Testis (tissue), 3 donors: ENCODE measurements around the gene LRRFIP1. TPM values are rescaled to one million over a fixed set of nuclear protein-coding genes. Genes with fewer than 3 reads are reported as not detected.

Source experiments
- DNase-seq: peaks from one replicate; pipeline ENCODE4 v3.0.0-alpha.2; 2019
- H3K27ac ChIP-seq, 2 donors: fragments of 200-600 bp; sonication (generic); one replicate each; pipeline ENCODE4 v1.5.1; 2019
- H3K27me3 ChIP-seq: fragments of 200-600 bp; sonication (generic); one replicate; pipeline ENCODE4 v1.5.1; 2019
- H3K36me3 ChIP-seq: fragments of 200-600 bp; sonication (generic); one replicate; pipeline ENCODE4 v1.5.1; 2017; ENCODE audit warnings: low read depth; ENCODE audit errors: missing control alignments
- H3K4me1 ChIP-seq: fragments of 200-600 bp; sonication (generic); one replicate; pipeline ENCODE4 v1.5.1; 2019
- H3K4me3 ChIP-seq, 2 donors: fragments of 200-600 bp; sonication (generic); one replicate each; pipeline ENCODE4 v1.5.1; 2017 to 2019
- H3K9me3 ChIP-seq: fragments of 200-600 bp; sonication (generic); one replicate; pipeline ENCODE4 v1.5.1; 2017
- CTCF ChIP-seq, 3 experiments: fragments of 450-650 bp in 2 of 3; fragments of 200-600 bp in 1 of 3; sonication (generic) in 1 of 3; IDR thresholded peaks; one replicate each; pipeline ENCODE4 v1.5.1; 2016 to 2019; ENCODE audit warnings: antibody characterized with exemption in 3 of 3, mild to moderate bottlenecking in 2 of 3, moderate library complexity in 1 of 3
- POLR2A ChIP-seq: fragments of 450-650 bp; IDR thresholded peaks from one replicate; pipeline ENCODE4 v1.6.1; 2017; ENCODE audit warnings: antibody characterized with exemption, mild to moderate bottlenecking, moderate library complexity
- WGBS, 2 donors: methylation state at CpG; one replicate each; pipeline ENCODE4 v1.1.5; 2018; 5-methylcytosine and 5-hydroxymethylcytosine counted together
- intact Hi-C: fragments of 100-400 bp; cut with DNase I; formaldehyde crosslinking; loops from one replicate; pipeline ENCODE4 v1.15.1; 2023; ENCODE audit warnings: low total_unique reads
- polyA plus RNA-seq: library from polyadenylated mRNA; stranded (reverse); fragments of 350-450 nt; fragmentation: Illumina TruSeq; extraction: RNeasy Lipid Tissue Mini Kit (QIAGEN cat#74804); gene quantifications from one replicate; pipeline ENCODE4 v1.2.3, GENCODE V29; 2014; ENCODE audit warnings: low read depth, low replicate concordance; ENCODE audit not compliant: insufficient read depth
- total RNA-seq, 2 donors: library from RNA; depleted of rRNA; stranded (reverse); fragments of >200 nt; gene quantifications; one replicate each; pipeline ENCODE4 v1.2.3, GENCODE V29; 2016

The LRRFIP1 gene
- total and polyA plus RNA-seq, 3 donors from 2014 or later: 17.4 to 33.5 (median 25.5) TPM

GRCh38 chr2:237640493-237640998 is 13.2 kb downstream of the LRRFIP1 start:
- Histone ChIP-seq H3K4me3 (no peak overlapping the region), H3K4me1 (no peaks in the 10 kb centered on the region), H3K27ac (no peak overlapping the region), H3K27me3 (no peaks in the 10 kb centered on the region), H3K9me3 (no peaks in the 10 kb centered on the region), H3K36me3 (no peaks in the 10 kb centered on the region)
- 90 to 94% methylated on average over 12 of the region's 12 CpGs for WGBS, 2 donors
- DNase-seq: no peak
- TF ChIP-seq POLR2A: no peak
- no peak for TF ChIP-seq CTCF (IDR thresholded peaks at IDR 0.05)
- intact Hi-C loops: no loop called here

- H3K9me3 ChIP-seq: no peaks in the 10 kb centered on the region
- no peaks in the 10 kb centered on the region for H3K27me3 ChIP-seq
- no peaks in the 10 kb centered on the region for H3K36me3 ChIP-seq
- TF ChIP-seq CTCF (IDR thresholded peaks at IDR 0.05) (no peak), POLR2A (no peak)
- WGBS, 2 donors: 92% methylated on average over 9 to 12 of the region's 12 CpGs
- no peak overlapping the region for H3K4me3 ChIP-seq
- DNase-seq: no peak
- intact Hi-C loops: no loop called here
- no peak overlapping the region for H3K27ac ChIP-seq
- H3K4me1 ChIP-seq: no peaks in the 10 kb centered on the region
Measured at GRCh38 chr2:237642038-237642734, 14.8 kb downstream of the LRRFIP1 start.

DNA sequence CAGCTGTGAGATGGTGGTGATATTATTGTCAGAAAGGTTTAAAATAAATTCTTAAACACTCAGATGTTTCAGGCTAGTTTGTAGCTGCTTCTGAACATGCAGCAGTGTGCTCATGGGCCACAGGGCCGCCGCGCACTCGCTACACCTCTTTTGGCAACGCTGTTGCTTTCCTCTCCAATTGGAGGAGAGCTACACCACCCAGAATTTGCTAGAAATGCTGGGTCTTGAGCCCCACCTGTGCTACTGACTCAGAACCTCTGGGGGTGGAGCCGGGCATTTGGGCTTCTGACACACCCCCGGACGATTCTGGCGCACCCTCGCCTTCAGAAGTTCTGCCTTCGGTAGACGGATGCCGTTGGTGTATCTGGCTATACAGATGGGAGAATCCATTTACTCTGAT is 15.7 kb downstream of the LRRFIP1 start:
- no peaks in the 10 kb centered on the region for H3K9me3 ChIP-seq
- H3K36me3 ChIP-seq: no peaks in the 10 kb centered on the region
- TF ChIP-seq CTCF (IDR thresholded peaks at IDR 0.05) (no peak), POLR2A (no peak)
- no peak overlapping the region for H3K4me3 ChIP-seq
- no peak overlapping the region for H3K27ac ChIP-seq
- H3K4me1 ChIP-seq: no peaks in the 10 kb centered on the region
- intact Hi-C loops: no loop called here
- DNase-seq: no peak
- no peaks in the 10 kb centered on the region for H3K27me3 ChIP-seq
- WGBS, 2 donors: 88 to 91% methylated on average over 13 of the region's 13 CpGs

GRCh38 chr2:237643582-237644380 is 16.4 kb downstream of the LRRFIP1 start:
- Histone ChIP-seq H3K36me3 (no peaks in the 10 kb centered on the region), H3K27me3 (no peaks in the 10 kb centered on the region), H3K4me3 (no peak overlapping the region), H3K9me3 (no peaks in the 10 kb centered on the region), H3K4me1 (no peaks in the 10 kb centered on the region), H3K27ac (no peak overlapping the region)
- WGBS, 2 donors: 94 to 97% methylated on average over 14 of the region's 14 CpGs
- TF ChIP-seq CTCF (IDR thresholded peaks at IDR 0.05) (no peak), POLR2A (no peak)
- intact Hi-C loops: no loop called here
- DNase-seq: no peak
